T-cell (primary cell): Measurements from ENCODE around the gene TECR. TPM values are rescaled to one million over a fixed set of nuclear protein-coding genes. Genes with fewer than 3 reads are reported as not detected.
"Not testable (repeated sequence)": the region's sequence is repeated elsewhere in the genome, so short reads cannot be mapped to it uniquely, and the experiment has no call there.

Source experiments
- ATAC-seq, 4 experiments: fragments of 200-7000 bp in 3 of 4; fragments of 150-1000 bp in 1 of 4; cut with Tn5 transposase; replicated peaks in 1 of 4; 1 replicate in 3 of 4; 2 replicates in 1 of 4; pipeline ENCODE4 v1.10.0; 2021; ENCODE audit warnings: moderate library complexity in 3 of 4, mild to moderate bottlenecking in 2 of 4, moderate number of reproducible peaks in 1 of 4
- CTCF ChIA-PET, 2 donors: fragments of 300-600 bp; sonication (Branson Sonifier 250); formaldehyde crosslinking; loops; one replicate each; lab custom pipeline; 2022; ENCODE audit warnings: antibody characterized with exemption in 2 of 2; lab: Charles Lee
- POLR2A ChIA-PET, 2 donors: fragments of 300-600 bp; sonication (Branson Sonifier 250); formaldehyde crosslinking; loops; one replicate each; lab custom pipeline; 2022; ENCODE audit warnings: antibody characterized with exemption in 2 of 2; lab: Charles Lee
- DNase-seq, 35 experiments: peaks; one replicate each; pipeline versions ENCODE4 v3.0.0 to v3.0.0-alpha.2; 2013 to 2023
- H3K27ac ChIP-seq: one replicate; pipeline ENCODE4 v1.5.1; 2013; ENCODE audit warnings: low read length
- H3K27me3 ChIP-seq, 2 experiments: replicated peaks in 1 of 2; 1 replicate in 1 of 2; 2 replicates in 1 of 2; pipeline versions ENCODE4 v1.6.1 to v1.7.0; 2013; ENCODE audit warnings: low read length in 1 of 2, mixed read lengths in 1 of 2; ENCODE audit not compliant: control insufficient read depth in 2 of 2, insufficient read depth in 2 of 2; ENCODE audit errors: extremely low read depth in 1 of 2
- H3K36me3 ChIP-seq, 2 donors: 1 replicate in 1 of 2; 2 replicates in 1 of 2; pipeline versions ENCODE4 v1.6.1 to v1.7.0; 2013; ENCODE audit warnings: low read length in 1 of 2; ENCODE audit not compliant: control insufficient read depth in 2 of 2, insufficient read depth in 1 of 2; ENCODE audit errors: extremely low read depth in 1 of 2
- H3K4me1 ChIP-seq, 2 experiments: 1 replicate in 1 of 2; 2 replicates in 1 of 2; pipeline versions ENCODE4 v1.6.1 to v1.7.0; 2013; ENCODE audit warnings: low read length in 2 of 2, mixed read lengths in 1 of 2; ENCODE audit not compliant: insufficient read depth in 2 of 2, control insufficient read depth in 1 of 2; ENCODE audit errors: extremely low read depth in 1 of 2
- H3K4me3 ChIP-seq, 2 donors: 1 replicate in 1 of 2; 2 replicates in 1 of 2; pipeline versions ENCODE4 v1.5.1 to v1.7.0; 2013; ENCODE audit warnings: mild to moderate bottlenecking in 2 of 2, low read length in 1 of 2, moderate library complexity in 1 of 2; ENCODE audit not compliant: control insufficient read depth in 1 of 2; ENCODE audit errors: extremely low read depth in 1 of 2
- H3K9me3 ChIP-seq: 2 replicates; pipeline ENCODE4 v1.7.0; 2013
- H3K27ac Mint-ChIP-seq, 2 donors: one replicate each; pipeline ENCODE4 v1.8.0; 2020 to 2021; ENCODE audit warnings: mild to moderate bottlenecking in 2 of 2, mixed read lengths in 2 of 2
- H3K27me3 Mint-ChIP-seq, 2 donors: one replicate each; pipeline ENCODE4 v1.8.0; 2021 to 2022; ENCODE audit warnings: mixed read lengths in 2 of 2
- H3K36me3 Mint-ChIP-seq: one replicate; pipeline ENCODE4 v1.8.0; 2021; ENCODE audit warnings: mixed read lengths
- H3K4me1 Mint-ChIP-seq, 3 donors: one replicate each; pipeline ENCODE4 v1.8.0; 2020 to 2022; ENCODE audit warnings: mixed read lengths in 3 of 3, mild to moderate bottlenecking in 1 of 3
- H3K4me3 Mint-ChIP-seq, 3 donors: one replicate each; pipeline ENCODE4 v1.8.0; 2020 to 2022; ENCODE audit warnings: mild to moderate bottlenecking in 3 of 3, mixed read lengths in 3 of 3, moderate library complexity in 3 of 3
- H3K9me3 Mint-ChIP-seq, 3 donors: one replicate each; pipeline ENCODE4 v1.8.0; 2020 to 2022; ENCODE audit warnings: mixed read lengths in 3 of 3
- WGBS: methylation state at CpG from one replicate; pipeline ENCODE4 v1.1.5; 2013; ENCODE audit warnings: missing lambda C conversion rate; ENCODE audit not compliant: insufficient coverage; 5-methylcytosine and 5-hydroxymethylcytosine counted together
- total RNA-seq, 35 experiments: library from RNA in 6 of 35; stranded (reverse) in 6 of 35; fragments of 120-200 nt in 1 of 35; gene quantifications; one replicate each; pipeline versions ENCODE4 v1.2.1 to v1.2.4 and lab custom pipeline; 2013 to 2026

The TECR gene
- total RNA-seq, 5 donors from 2014 or later (not counting 1 experiment from before 2014, with no cell fraction given), result 137 to 207 (median 171) TPM

DNA sequence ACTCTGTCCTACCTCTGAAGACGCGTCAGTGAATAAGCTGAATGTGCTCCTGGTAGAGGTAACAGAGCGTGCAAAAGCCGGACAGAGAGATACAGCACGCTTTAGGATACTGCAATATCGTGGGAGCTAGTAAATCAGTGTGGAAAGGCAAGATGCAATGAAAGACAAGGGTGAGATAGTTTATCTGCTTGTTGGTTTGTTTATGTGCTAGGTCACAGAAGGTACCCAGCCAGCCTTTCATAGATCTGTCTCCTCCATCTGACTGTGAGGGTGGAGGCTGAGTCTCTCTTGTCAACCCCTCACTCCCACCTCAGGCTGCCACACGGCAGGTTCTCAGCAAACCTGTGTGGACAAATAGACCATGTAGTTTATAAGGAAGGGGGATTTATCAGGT is 32.6 kb upstream of the TECR start:
- ChIA-PET POLR2A (interaction anchor here in 1 of 2 donors (0.5 to 2.2 kb wide), 4 partner anchors 10 to 135 kb away, joined by 3 to 11 read pairs (median 4); no protein-coding TSS in a partner anchor), CTCF (interaction anchor here in 1 of 2 donors (0.6 to 1.7 kb wide), 7 partner anchors 9 to 360 kb away, joined by 3 to 5 read pairs (median 4); partner anchors contain the start of gene ASF1B)
- Mint-ChIP-seq H3K4me1 (peaks cover 21 to 30% (median 23%) of the 10 kb centered on the region in 3 donors), H3K36me3 (peaks cover 6% of the 10 kb centered on the region), H3K27me3 (no peaks in the 10 kb centered on the region), H3K4me3 (peak overlapping the region; percentile 68 to 84 (median 81)), H3K9me3 (no peaks in the 10 kb centered on the region), H3K27ac (peak overlapping the region; percentile 46 to 81)
- 85% methylated on average over 6 of the region's 7 CpGs for WGBS
- Histone ChIP-seq H3K9me3 (no peaks in the 10 kb centered on the region), H3K36me3 (peaks cover 0 to 4% of the 10 kb centered on the region in 2 donors), H3K4me1 (peaks cover 0 to 20% of the 10 kb centered on the region in 2 experiments), H3K4me3 (no peak overlapping the region), H3K27ac (no peak overlapping the region), H3K27me3 (peaks cover 0 to 4% of the 10 kb centered on the region in 2 experiments)
- no peak for DNase-seq
- ATAC-seq, result no peak

DNA sequence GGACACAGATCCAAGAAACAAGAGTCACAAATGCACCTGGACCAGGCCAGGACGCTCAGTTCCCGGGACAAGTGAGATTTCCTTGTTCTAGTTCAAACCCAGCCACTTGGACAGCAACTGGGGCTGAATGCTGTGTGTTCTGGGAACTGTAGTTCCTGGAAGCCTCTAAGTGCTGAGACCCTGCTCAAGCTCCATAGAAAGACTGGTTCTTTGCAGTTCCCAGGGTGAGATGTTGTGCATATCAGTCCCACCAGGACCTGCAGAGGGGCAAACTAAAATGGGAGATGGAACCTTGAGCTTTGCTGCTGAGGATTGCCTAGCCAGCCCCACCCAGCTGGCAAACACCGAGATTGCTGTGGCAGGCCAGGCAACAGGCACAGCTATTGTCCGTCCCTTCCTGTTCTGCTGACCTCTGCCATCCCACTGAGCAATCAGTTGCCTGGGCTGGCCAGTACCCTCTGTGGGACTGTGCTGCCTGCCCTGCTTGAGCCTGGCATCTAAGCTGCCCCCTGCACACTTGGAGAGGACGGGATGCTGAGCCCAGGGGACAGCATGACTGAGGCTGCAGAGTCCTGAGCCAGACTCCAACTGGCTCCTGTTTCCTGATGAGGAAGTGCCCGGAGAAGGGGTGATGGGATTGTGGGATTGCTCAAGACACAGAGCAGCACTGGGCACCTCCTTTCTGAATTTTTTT is 32.0 kb upstream of the TECR start:
- H3K9me3 ChIP-seq, result no peaks in the 10 kb centered on the region
- H3K36me3 Mint-ChIP-seq, result peaks cover 6% of the 10 kb centered on the region
- peaks cover 0 to 4% of the 10 kb centered on the region in 2 experiments for H3K27me3 ChIP-seq
- peaks cover 0 to 4% of the 10 kb centered on the region in 2 donors for H3K36me3 ChIP-seq
- H3K27ac Mint-ChIP-seq, result no peak overlapping the region
- DNase-seq (no peak), ATAC-seq (no peak)
- ChIA-PET CTCF (interaction anchor here (0.6 to 1.7 kb wide), 11 partner anchors 8 to 641 kb away, joined by 3 to 9 read pairs (median 4); partner anchors contain the start of gene ASF1B (in 1 of the 2)), POLR2A (interaction anchor here in 1 of 2 donors (0.5 kb wide), 1 partner anchor 35 kb away, joined by 4 read pairs; no protein-coding TSS in a partner anchor)
- peaks cover 0 to 20% of the 10 kb centered on the region in 2 experiments for H3K4me1 ChIP-seq
- no peak overlapping the region for H3K27ac ChIP-seq
- H3K9me3 Mint-ChIP-seq, result no peaks in the 10 kb centered on the region
- 95% methylated on average over 5 of the region's 6 CpGs for WGBS
- no peaks in the 10 kb centered on the region for H3K27me3 Mint-ChIP-seq
- H3K4me1 Mint-ChIP-seq, result peaks cover 21 to 32% (median 23%) of the 10 kb centered on the region in 3 donors
- no peak overlapping the region for H3K4me3 ChIP-seq
- peak overlapping the region; percentile 68 to 84 (median 81) for H3K4me3 Mint-ChIP-seq

DNA sequence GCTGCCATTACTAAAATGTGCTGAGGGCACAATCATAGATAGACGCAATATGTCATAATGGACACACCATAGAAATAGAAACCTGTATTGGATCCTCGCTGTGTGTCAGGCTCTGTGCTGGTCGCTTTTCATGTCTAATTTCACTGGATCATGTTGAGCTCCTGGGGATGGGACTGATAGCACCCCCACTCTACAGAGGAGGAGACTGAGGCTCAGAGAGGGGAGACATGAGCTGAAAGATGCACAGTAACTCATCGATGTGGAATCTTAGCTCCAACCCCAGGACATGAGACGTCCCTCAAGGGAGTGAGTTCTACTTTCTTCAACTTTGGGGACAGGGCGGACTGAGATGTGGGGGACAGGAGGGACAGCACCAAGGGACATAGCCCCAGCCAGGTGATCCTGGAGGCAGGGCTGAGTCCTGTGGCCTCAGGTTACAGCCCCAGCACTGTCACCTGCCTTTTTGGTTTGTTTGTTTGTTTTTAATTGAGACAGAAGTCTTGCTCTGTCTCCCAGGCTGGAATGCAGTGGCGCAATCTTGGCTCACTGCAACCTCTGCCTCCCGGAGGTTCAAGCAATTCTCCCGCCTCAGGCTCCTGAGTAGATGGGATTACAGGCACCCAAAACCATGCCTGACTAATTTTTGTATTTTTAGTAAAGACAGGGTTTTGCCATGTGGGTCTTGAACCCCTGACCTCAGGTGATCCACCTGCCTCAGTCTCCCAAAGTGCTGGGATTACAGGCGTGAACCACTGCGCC is 26.9 kb upstream of the TECR start:
- H3K36me3 Mint-ChIP-seq, result no peaks in the 10 kb centered on the region
- no peak for DNase-seq
- H3K9me3 Mint-ChIP-seq, result no peaks in the 10 kb centered on the region
- H3K4me3 ChIP-seq, result no peak overlapping the region
- CTCF ChIA-PET, result interaction anchor here (0.6 to 1.6 kb wide), 4 partner anchors 8 to 24 kb away, joined by 3 to 6 read pairs (median 4); no protein-coding TSS in a partner anchor
- ATAC-seq, result no peak
- H3K4me3 Mint-ChIP-seq, result no peak overlapping the region
- no peaks in the 10 kb centered on the region for H3K9me3 ChIP-seq
- no peaks in the 10 kb centered on the region for H3K36me3 ChIP-seq
- peaks cover 0 to 5% of the 10 kb centered on the region in 2 experiments for H3K27me3 ChIP-seq
- H3K27ac Mint-ChIP-seq, result no peak overlapping the region
- POLR2A ChIA-PET, result interaction anchor here in 1 of 2 donors (0.6 kb wide), 1 partner anchor 746 kb away, joined by 3 read pairs; no protein-coding TSS in a partner anchor
- H3K4me1 ChIP-seq, result peaks cover 19 to 40% of the 10 kb centered on the region in 2 experiments
- 90% methylated on average over 6 of the region's 11 CpGs for WGBS
- H3K27me3 Mint-ChIP-seq, result no peaks in the 10 kb centered on the region
- no peak overlapping the region for H3K27ac ChIP-seq
- peaks cover 41 to 47% (median 45%) of the 10 kb centered on the region in 3 donors for H3K4me1 Mint-ChIP-seq

DNA sequence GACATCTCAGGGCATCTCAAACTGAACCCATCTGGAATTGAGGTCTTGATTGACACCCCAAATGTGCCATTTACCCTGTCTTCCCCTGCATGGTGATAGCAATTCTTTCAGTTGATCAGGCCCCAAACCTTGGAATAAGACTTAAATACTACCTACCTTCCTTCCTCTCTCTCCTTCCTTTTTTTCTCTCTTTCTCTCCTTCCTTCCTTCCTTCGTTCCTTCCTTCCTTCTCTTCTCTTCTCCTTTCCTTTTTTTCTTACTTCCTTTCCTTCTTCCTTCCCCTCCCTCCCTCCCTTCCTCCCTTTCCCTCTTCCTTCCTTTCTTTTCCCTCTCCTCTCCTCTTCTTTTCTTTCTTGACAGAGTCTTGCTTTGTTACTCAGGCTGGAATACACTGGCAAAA is 26.1 kb upstream of the TECR start:
- H3K4me1 ChIP-seq, result peaks cover 21 to 47% of the 10 kb centered on the region in 2 experiments
- no peak for ATAC-seq
- no peak overlapping the region for H3K27ac ChIP-seq
- H3K36me3 ChIP-seq, result no peaks in the 10 kb centered on the region
- no peak overlapping the region for H3K4me3 ChIP-seq
- Mint-ChIP-seq H3K27ac (peak overlapping the region; percentile 44 to 78), H3K4me3 (no peak overlapping the region), H3K9me3 (no peaks in the 10 kb centered on the region), H3K4me1 (peaks cover 48 to 54% (median 51%) of the 10 kb centered on the region in 3 donors), H3K27me3 (no peaks in the 10 kb centered on the region), H3K36me3 (no peaks in the 10 kb centered on the region)
- 50% methylated on average over 1 of the region's 1 CpG for WGBS
- ChIA-PET POLR2A (interaction anchor here (0.6 to 1.2 kb wide), 5 partner anchors 15 to 631 kb away, joined by 3 to 10 read pairs (median 3); partner anchors contain the start of gene DNAJB1 (in 1 of the 2)), CTCF (interaction anchor here in 1 of 2 donors (0.7 to 1.4 kb wide), 6 partner anchors 14 to 1893 kb away, joined by 3 to 8 read pairs (median 4); partner anchors contain the start of gene ZNF490)
- H3K9me3 ChIP-seq, result no peaks in the 10 kb centered on the region
- DNase-seq, result no peak
- H3K27me3 ChIP-seq, result peaks cover 0 to 2% of the 10 kb centered on the region in 2 experiments

DNA sequence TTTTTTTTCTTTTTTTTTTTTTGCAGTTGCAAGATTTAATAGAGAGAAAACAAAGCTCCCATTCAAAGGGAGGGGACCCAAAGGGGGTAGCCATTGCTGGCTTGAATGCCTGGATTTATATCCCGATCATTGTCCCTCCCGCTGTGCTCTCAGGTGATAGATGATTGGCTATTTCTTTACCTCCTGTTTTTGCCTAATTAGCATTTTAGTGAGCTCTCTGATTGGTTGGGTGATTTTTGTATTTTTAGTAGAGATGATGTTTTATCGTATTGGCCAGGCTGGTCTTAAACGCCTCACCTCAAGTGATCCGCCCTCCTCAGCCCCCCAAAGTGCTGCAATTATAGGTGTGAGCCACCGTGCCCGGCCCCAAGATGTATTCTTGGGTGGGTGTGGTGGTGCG is 24.8 kb upstream of the TECR start:
- H3K27me3 Mint-ChIP-seq, H3K9me3 Mint-ChIP-seq, H3K27ac ChIP-seq, H3K27me3 ChIP-seq, H3K4me3 Mint-ChIP-seq, ATAC-seq, DNase-seq, H3K36me3 Mint-ChIP-seq, H3K9me3 ChIP-seq, H3K36me3 ChIP-seq, H3K4me3 ChIP-seq: not testable (repeated sequence)
- Mint-ChIP-seq H3K27ac (peak overlapping the region; percentile 97 to 99), H3K4me1 (peaks cover 56 to 62% (median 61%) of the 10 kb centered on the region in 3 donors)
- ChIA-PET CTCF (interaction anchor here (0.6 to 1.4 kb wide), 7 partner anchors 17 to 365 kb away, joined by 3 to 6 read pairs (median 3); no protein-coding TSS in a partner anchor), POLR2A (interaction anchor here (0.6 to 1.4 kb wide), 11 partner anchors 9 to 133 kb away, joined by 3 to 10 read pairs (median 4); partner anchors contain the start of gene DNAJB1 (in 1 of the 2))
- peaks cover 21 to 57% of the 10 kb centered on the region in 2 experiments for H3K4me1 ChIP-seq
- no CpG with 5 or more reads among the region's 8 CpGs for WGBS
